ENCODE measurements around the gene HS6ST1. TPM values are rescaled to one million over a fixed set of nuclear protein-coding genes. Genes with fewer than 3 reads are reported as not detected.

Gene HS6ST1
- polyA plus RNA-seq, 1 donor (not counting 4 experiments of a cell fraction or from before 2014, with no cell fraction given), result 6.3 TPM

DNA sequence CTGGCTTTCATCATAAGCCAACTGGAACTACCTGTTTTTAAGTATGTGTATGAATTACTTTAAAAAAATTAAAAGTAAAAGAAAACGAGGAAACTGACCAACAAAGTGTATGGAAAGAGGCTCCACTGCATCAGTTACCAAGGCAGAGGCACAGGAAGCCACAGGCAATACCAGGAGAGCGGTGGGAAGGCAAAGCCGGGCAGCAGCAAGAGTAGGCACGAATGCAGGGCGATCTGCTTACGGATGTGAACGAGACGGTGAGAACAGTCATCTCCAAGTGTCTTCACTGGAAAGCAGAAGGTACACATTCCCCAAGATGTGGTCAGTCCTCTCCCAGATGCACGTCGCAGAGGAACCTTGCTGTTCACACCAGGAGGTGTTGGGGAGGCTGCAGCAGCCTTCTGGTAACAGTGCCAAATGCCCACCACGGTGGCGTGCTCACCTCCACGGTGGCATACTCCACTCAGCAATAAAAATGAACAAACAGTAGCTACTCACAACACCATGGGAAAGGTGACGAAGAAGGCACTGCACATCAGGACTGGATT, 43.1 kb downstream of the HS6ST1 start:
- Histone ChIP-seq H3K9me1 (ENCODE audit: control insufficient read depth, extremely low read depth, insufficient read depth, low read length) (no peaks in the 10 kb centered on the region), H3K36me3 (ENCODE audit: control insufficient read depth in 2 of 2, extremely low read depth in 1 of 2, insufficient read depth in 2 of 2, low read length in 2 of 2) (peaks cover 3 to 9% of the 10 kb centered on the region in 2 experiments), H3K4me3 (ENCODE audit: control insufficient read depth in 2 of 3, extremely low read depth in 1 of 3, insufficient read depth in 2 of 3, low read depth in 1 of 3, low read length in 3 of 3) (no peak overlapping the region), H2AFZ (ENCODE audit: control insufficient read depth, low read length) (no peak overlapping the region), H3K9ac (ENCODE audit: control insufficient read depth, extremely low read depth, insufficient read depth, low read length) (no peak overlapping the region), H3K27ac (ENCODE audit: control insufficient read depth, insufficient read depth, low read length) (no peak overlapping the region), H3K4me1 (ENCODE audit: control insufficient read depth, extremely low read depth, insufficient read depth, low read length) (no peaks in the 10 kb centered on the region), H3K79me2 (ENCODE audit: control insufficient read depth, insufficient read depth, low read length) (peaks cover 5% of the 10 kb centered on the region), H3K9me3 (ENCODE audit: control insufficient read depth, low read depth, low read length) (peaks cover 5% of the 10 kb centered on the region), H4K20me1 (ENCODE audit: control insufficient read depth, extremely low read depth, insufficient read depth, low read length) (peaks cover 3% of the 10 kb centered on the region), H3K4me2 (ENCODE audit: control insufficient read depth, extremely low read depth, insufficient read depth, low read depth, low read length) (no peak overlapping the region), H3K27me3 (ENCODE audit: control insufficient read depth, extremely low read depth, insufficient read depth, low read length) (no peaks in the 10 kb centered on the region)
- dilution Hi-C loops (cut with MboI; ENCODE audit: extremely low pct_ligation_motif_present, low sequenced_read_pairs), result no loop called here
- FAIRE-seq (no peak), DNase-seq (ENCODE audit: low read depth, low spot score) (no peak)
- no peak for TF ChIP-seq EZH2 (IDR thresholded peaks at IDR 0.05; ENCODE audit: low read length)
- TF ChIP-seq, protein P1, sequence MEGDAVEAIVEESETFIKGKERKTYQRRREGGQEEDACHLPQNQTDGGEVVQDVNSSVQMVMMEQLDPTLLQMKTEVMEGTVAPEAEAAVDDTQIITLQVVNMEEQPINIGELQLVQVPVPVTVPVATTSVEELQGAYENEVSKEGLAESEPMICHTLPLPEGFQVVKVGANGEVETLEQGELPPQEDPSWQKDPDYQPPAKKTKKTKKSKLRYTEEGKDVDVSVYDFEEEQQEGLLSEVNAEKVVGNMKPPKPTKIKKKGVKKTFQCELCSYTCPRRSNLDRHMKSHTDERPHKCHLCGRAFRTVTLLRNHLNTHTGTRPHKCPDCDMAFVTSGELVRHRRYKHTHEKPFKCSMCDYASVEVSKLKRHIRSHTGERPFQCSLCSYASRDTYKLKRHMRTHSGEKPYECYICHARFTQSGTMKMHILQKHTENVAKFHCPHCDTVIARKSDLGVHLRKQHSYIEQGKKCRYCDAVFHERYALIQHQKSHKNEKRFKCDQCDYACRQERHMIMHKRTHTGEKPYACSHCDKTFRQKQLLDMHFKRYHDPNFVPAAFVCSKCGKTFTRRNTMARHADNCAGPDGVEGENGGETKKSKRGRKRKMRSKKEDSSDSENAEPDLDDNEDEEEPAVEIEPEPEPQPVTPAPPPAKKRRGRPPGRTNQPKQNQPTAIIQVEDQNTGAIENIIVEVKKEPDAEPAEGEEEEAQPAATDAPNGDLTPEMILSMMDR (optimal IDR thresholded peaks at IDR 0.05 in 1 of 3, IDR thresholded peaks at IDR 0.05 in 1 of 3, conservative IDR thresholded peaks at IDR 0.05 in 1 of 3; ENCODE audit: extremely low read depth in 1 of 3, insufficient read depth in 2 of 3, low read length in 3 of 3), result no peak

DNA sequence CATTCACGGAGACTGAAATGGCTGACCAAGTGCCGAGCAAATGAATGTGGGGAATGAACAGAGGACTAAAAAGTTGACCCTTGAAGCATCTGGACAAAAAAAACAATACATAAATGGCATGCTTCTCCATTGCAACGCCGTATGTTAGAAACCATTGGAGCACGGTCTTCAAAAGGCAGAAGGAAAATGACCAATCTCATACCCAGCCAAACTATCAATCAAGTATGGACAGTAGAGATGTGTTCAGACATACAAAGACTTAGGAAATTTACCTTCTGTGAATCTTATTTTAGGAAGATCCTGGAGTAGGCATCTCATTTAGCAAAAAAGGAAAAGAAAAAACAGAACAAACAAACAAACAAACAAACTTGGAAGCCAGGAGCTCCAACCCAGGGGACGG, 44.5 kb downstream of the HS6ST1 start:
- no peaks in the 10 kb centered on the region for H3K27me3 ChIP-seq (ENCODE audit: control insufficient read depth, extremely low read depth, insufficient read depth, low read length)
- H4K20me1 ChIP-seq (ENCODE audit: control insufficient read depth, extremely low read depth, insufficient read depth, low read length), result no peaks in the 10 kb centered on the region
- dilution Hi-C loops (cut with MboI; ENCODE audit: extremely low pct_ligation_motif_present, low sequenced_read_pairs), result no loop called here
- no peak for FAIRE-seq
- H3K27ac ChIP-seq (ENCODE audit: control insufficient read depth, insufficient read depth, low read length), result no peak overlapping the region
- peaks cover 5% of the 10 kb centered on the region for H3K79me2 ChIP-seq (ENCODE audit: control insufficient read depth, insufficient read depth, low read length)
- H3K9me1 ChIP-seq (ENCODE audit: control insufficient read depth, extremely low read depth, insufficient read depth, low read length), result no peaks in the 10 kb centered on the region
- H2AFZ ChIP-seq (ENCODE audit: control insufficient read depth, low read length), result no peak overlapping the region
- H3K9me3 ChIP-seq (ENCODE audit: control insufficient read depth, low read depth, low read length), result peaks cover 5% of the 10 kb centered on the region
- H3K36me3 ChIP-seq (ENCODE audit: control insufficient read depth in 2 of 2, extremely low read depth in 1 of 2, insufficient read depth in 2 of 2, low read length in 2 of 2), result peaks cover 3 to 9% of the 10 kb centered on the region in 2 experiments
- no peak for TF ChIP-seq EZH2 (IDR thresholded peaks at IDR 0.05; ENCODE audit: low read length)
- TF ChIP-seq, protein P1 (optimal IDR thresholded peaks at IDR 0.05 in 1 of 3, IDR thresholded peaks at IDR 0.05 in 1 of 3, conservative IDR thresholded peaks at IDR 0.05 in 1 of 3; ENCODE audit: extremely low read depth in 1 of 3, insufficient read depth in 2 of 3, low read length in 3 of 3), result no peak
- H3K4me3 ChIP-seq (ENCODE audit: control insufficient read depth in 2 of 3, extremely low read depth in 1 of 3, insufficient read depth in 2 of 3, low read depth in 1 of 3, low read length in 3 of 3), result no peak overlapping the region
- no peak for DNase-seq (ENCODE audit: low read depth, low spot score)
- H3K4me2 ChIP-seq (ENCODE audit: control insufficient read depth, extremely low read depth, insufficient read depth, low read depth, low read length), result no peak overlapping the region
- H3K9ac ChIP-seq (ENCODE audit: control insufficient read depth, extremely low read depth, insufficient read depth, low read length), result no peak overlapping the region
- no peaks in the 10 kb centered on the region for H3K4me1 ChIP-seq (ENCODE audit: control insufficient read depth, extremely low read depth, insufficient read depth, low read length)
